Vagina (tissue), 2 donors: ENCODE results near the gene RAB1A. TPM values are rescaled to one million over a fixed set of nuclear protein-coding genes. Genes with fewer than 3 reads are reported as not detected.

Experiments used
- DNase-seq, 2 donors: peaks; one replicate each; pipeline ENCODE4 v3.0.0-alpha.2; 2017; ENCODE audit errors: extremely low spot score in 2 of 2
- H3K27ac ChIP-seq: fragments of 200-600 bp; sonication (generic); one replicate; pipeline ENCODE4 v1.5.1; 2019
- H3K27me3 ChIP-seq: fragments of 200-600 bp; sonication (generic); one replicate; pipeline ENCODE4 v1.5.1; 2019
- H3K36me3 ChIP-seq, 2 donors: fragments of 200-600 bp; sonication (generic); one replicate each; pipeline ENCODE4 v1.5.1; 2017 to 2019
- H3K4me1 ChIP-seq: fragments of 200-600 bp; sonication (generic); one replicate; pipeline ENCODE4 v1.5.1; 2019
- H3K4me3 ChIP-seq, 2 donors: fragments of 200-600 bp; sonication (generic); 1 replicate in 1 of 2; 2 replicates in 1 of 2; pipeline ENCODE4 v1.5.1; 2016 to 2019
- H3K9me3 ChIP-seq: fragments of 200-600 bp; sonication (generic); one replicate; pipeline ENCODE4 v1.5.1; 2019
- CTCF ChIP-seq, 3 experiments: fragments of 450-650 bp in 2 of 3; fragments of 200-600 bp in 1 of 3; sonication (generic) in 1 of 3; IDR thresholded peaks; one replicate each; pipeline ENCODE4 v1.5.1; 2017 to 2019; ENCODE audit warnings: antibody characterized with exemption in 3 of 3, mild to moderate bottlenecking in 2 of 3, moderate library complexity in 2 of 3
- POLR2A ChIP-seq, 2 donors: fragments of 450-650 bp; IDR thresholded peaks; one replicate each; pipeline ENCODE4 v1.6.1; 2017; ENCODE audit warnings: antibody characterized with exemption in 2 of 2, mild to moderate bottlenecking in 2 of 2, moderate library complexity in 2 of 2
- POLR2AphosphoS5 ChIP-seq, 2 donors: sonication (generic); formaldehyde crosslinking; IDR thresholded peaks; one replicate each; pipeline ENCODE4 v1.9.0; 2017; ENCODE audit warnings: antibody characterized with exemption in 2 of 2, mild to moderate bottlenecking in 2 of 2, low read depth in 1 of 2; ENCODE audit not compliant: insufficient read depth in 1 of 2
- intact Hi-C: fragments of 100-400 bp; cut with DNase I; formaldehyde crosslinking; loops from one replicate; pipeline ENCODE4 v1.15.1; 2023
- total RNA-seq: library from RNA; depleted of rRNA; stranded (reverse); fragments of >200 nt; gene quantifications from one replicate; pipeline ENCODE4 v1.2.3, GENCODE V29; 2016

RAB1A gene
- total RNA-seq, 1 donor from 2014 or later = 92.3 TPM

DNA sequence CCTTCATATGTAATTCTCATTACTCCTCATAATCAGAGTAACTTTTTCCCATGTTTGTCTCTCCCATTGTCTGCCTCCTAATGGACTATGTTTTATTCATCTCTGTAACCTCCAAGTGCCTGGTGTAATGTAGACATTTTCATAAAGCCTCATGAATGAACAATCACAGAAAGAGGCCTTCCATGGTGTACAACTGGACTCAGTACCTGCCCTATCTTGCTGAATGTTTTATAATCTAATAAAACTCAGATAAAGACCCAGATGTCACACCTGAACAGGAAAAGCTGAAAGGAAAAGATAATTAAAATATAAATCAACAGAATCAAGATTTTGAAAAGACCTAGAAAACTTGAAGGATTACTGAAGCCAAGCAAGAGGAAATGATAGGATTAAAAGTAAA is 36.7 kb downstream of the RAB1A start:
- H3K27me3 ChIP-seq = no peaks in the 10 kb centered on the region
- DNase-seq = no peak
- H3K9me3 ChIP-seq = no peaks in the 10 kb centered on the region
- H3K4me1 ChIP-seq = peaks cover 28% of the 10 kb centered on the region
- TF ChIP-seq CTCF (IDR thresholded peaks at IDR 0.05) (no peak), POLR2A (IDR thresholded peaks at IDR 0.05) (no peak), POLR2AphosphoS5 (IDR thresholded peaks at IDR 0.05; ENCODE audit: insufficient read depth in 1 of 2, low read depth in 1 of 2) (no peak)
- peaks cover 0 to 47% of the 10 kb centered on the region in 2 donors for H3K36me3 ChIP-seq
- no peak overlapping the region for H3K27ac ChIP-seq
- no peak overlapping the region for H3K4me3 ChIP-seq
- intact Hi-C loops = no loop called here

GRCh38 chr2:65092791-65093190 is 37.1 kb downstream of the RAB1A start:
- H3K9me3 ChIP-seq = no peaks in the 10 kb centered on the region
- TF ChIP-seq POLR2AphosphoS5 (IDR thresholded peaks at IDR 0.05; ENCODE audit: insufficient read depth in 1 of 2, low read depth in 1 of 2) (no peak), CTCF (IDR thresholded peaks at IDR 0.05) (no peak), POLR2A (IDR thresholded peaks at IDR 0.05) (no peak)
- peaks cover 0 to 50% of the 10 kb centered on the region in 2 donors for H3K36me3 ChIP-seq
- H3K4me1 ChIP-seq = peaks cover 27% of the 10 kb centered on the region
- intact Hi-C loops = no loop called here
- no peaks in the 10 kb centered on the region for H3K27me3 ChIP-seq
- no peak overlapping the region for H3K4me3 ChIP-seq
- no peak overlapping the region for H3K27ac ChIP-seq
- no peak for DNase-seq

GRCh38 chr2:65085148-65085547 is 44.8 kb downstream of the RAB1A start:
- Histone ChIP-seq H3K9me3 (no peaks in the 10 kb centered on the region), H3K27me3 (no peaks in the 10 kb centered on the region), H3K36me3 (peaks cover 0 to 47% of the 10 kb centered on the region in 2 donors), H3K27ac (no peak overlapping the region), H3K4me3 (no peak overlapping the region), H3K4me1 (peaks cover 21% of the 10 kb centered on the region)
- no peak for DNase-seq
- TF ChIP-seq CTCF (IDR thresholded peaks at IDR 0.05) (no peak), POLR2AphosphoS5 (IDR thresholded peaks at IDR 0.05; ENCODE audit: insufficient read depth in 1 of 2, low read depth in 1 of 2) (no peak), POLR2A (IDR thresholded peaks at IDR 0.05) (no peak)
- intact Hi-C loops = no loop called here

DNA sequence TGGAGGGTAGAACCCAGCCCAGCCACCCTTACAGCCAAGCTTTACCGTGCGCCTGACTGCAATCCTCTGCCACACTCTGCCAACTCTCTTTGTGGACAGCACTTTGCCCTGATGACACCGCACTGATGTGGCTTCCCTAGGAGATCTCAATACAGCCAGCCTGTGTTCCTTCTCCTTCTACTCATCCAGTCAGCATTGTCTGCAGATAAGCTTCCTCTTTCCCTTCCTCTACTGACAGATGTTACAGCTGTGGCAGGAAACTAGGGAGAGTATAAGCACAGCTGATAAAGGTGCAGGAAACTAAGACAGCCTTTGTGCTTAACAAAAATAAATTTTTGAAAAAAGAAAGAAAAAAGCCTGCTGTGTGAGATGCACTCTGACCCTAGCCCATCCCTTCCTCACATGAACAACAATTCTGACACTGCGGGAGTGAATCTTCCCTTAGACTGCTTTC is 48.6 kb downstream of the RAB1A start:
- intact Hi-C loops = no loop called here
- TF ChIP-seq POLR2A (IDR thresholded peaks at IDR 0.05) = no peak
- no peak for TF ChIP-seq POLR2AphosphoS5 (IDR thresholded peaks at IDR 0.05; ENCODE audit: insufficient read depth in 1 of 2, low read depth in 1 of 2)
- no peak for TF ChIP-seq CTCF (IDR thresholded peaks at IDR 0.05)
- peaks cover 0 to 63% of the 10 kb centered on the region in 2 donors for H3K36me3 ChIP-seq
- H3K27ac ChIP-seq = no peak overlapping the region
- no peaks in the 10 kb centered on the region for H3K27me3 ChIP-seq
- DNase-seq = no peak
- no peaks in the 10 kb centered on the region for H3K9me3 ChIP-seq
- no peak overlapping the region for H3K4me3 ChIP-seq
- H3K4me1 ChIP-seq = peaks cover 12% of the 10 kb centered on the region

DNA sequence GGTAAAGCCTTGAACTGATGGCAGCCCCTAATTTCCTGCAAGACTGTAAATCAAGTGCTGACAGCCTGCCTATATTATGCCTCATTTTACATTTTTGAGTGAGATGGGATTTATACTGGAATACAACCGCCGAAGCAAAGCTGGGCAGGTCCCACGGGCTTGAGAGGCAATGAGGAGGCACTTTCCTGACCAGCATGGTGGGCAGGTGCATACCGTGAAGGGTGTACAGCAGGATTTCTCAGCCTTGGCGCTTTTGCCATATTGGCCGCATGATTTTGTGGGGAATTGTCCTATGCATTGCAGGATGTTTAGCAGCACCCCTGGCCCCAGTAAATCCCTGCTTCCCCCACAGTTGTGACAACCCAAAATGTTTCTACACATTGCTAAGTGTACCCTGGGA is 50.9 kb downstream of the RAB1A start:
- peaks cover 29% of the 10 kb centered on the region for H3K4me1 ChIP-seq
- intact Hi-C loops = no loop called here
- H3K27me3 ChIP-seq = no peaks in the 10 kb centered on the region
- H3K9me3 ChIP-seq = no peaks in the 10 kb centered on the region
- no peak overlapping the region for H3K4me3 ChIP-seq
- peaks cover 0 to 45% of the 10 kb centered on the region in 2 donors for H3K36me3 ChIP-seq
- no peak overlapping the region for H3K27ac ChIP-seq
- TF ChIP-seq CTCF (IDR thresholded peaks at IDR 0.05) = no peak
- no peak for TF ChIP-seq POLR2AphosphoS5 (IDR thresholded peaks at IDR 0.05; ENCODE audit: insufficient read depth in 1 of 2, low read depth in 1 of 2)
- TF ChIP-seq POLR2A (IDR thresholded peaks at IDR 0.05) = no peak
- DNase-seq = no peak
